HG03135 (cell line): Measurements from ENCODE around the gene ALDH1L2.

Experiments
- ATAC-seq: cut with Tn5 transposase; IDR thresholded peaks from one replicate; pipeline ENCODE4 v1.9.1; 2021; ENCODE audit warnings: mild to moderate bottlenecking, moderate library complexity; ENCODE audit not compliant: unreplicated experiment

The ALDH1L2 gene

DNA sequence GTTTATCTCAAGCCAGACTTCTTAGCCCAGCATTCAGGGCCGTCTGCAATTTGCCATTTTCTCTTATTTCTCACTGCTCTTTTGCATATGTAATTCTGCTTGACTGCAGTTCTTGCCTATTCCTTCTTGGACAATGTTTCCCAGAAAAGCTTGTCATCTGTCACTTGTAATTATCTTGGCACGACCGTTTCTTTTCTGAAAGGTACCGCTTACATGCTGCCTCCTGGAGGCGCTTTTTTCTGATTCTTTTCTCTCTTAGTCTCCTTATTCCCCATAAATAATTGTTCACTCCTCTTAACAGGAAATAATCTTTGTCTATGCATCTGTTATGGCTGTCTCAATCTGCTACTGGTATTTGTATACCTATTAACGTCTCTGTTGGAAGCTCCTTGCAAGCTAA, 1.2 kb upstream of the ALDH1L2 start:
- no peak for ATAC-seq

DNA sequence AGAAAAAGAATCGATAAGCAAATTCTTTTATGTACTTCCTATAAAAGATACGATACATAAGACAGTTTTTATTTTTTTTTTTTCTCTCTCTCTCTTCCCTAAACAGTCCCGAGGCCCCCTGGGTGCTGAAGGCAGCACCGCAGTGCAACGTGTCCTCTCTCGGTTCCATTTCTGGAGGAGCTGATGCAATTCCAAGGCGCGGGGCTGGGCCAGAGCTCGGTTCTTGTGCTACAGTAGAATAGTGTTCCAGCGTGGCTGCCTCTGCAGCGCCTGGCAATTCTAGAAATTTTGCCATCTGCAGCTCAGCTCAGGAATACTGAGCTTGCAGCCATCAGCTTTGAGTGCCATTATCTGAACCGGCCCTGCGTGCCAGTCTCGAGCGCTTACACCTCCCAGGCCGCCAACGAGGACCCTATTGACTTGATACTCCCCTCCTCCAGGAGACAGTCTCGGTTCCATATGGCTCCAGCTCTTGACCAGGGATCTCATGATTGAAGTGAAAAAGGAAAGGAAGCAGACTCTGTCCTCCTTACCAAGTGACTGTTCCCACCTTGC, 630 bp downstream of the ALDH1L2 start:
- ATAC-seq, result peak; percentile 30

DNA sequence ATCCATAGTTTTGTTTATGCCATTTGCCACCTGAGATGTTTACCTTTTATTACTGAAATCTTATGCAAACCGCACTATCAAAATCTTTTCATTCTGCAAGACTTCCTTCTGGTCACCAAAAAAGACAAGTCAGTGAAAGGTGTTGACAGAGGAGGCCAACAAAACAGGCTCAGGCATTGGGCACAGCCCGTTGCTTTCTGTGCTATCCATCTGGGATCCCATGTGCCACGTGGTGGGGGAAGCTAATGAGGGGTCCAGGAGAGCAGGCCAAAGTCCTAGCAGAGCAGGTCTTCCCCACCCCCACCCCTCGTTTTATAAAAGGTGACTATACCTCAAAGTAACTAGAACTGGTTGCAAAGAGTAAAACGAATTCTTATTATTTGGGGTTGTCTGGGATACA, 1.2 kb downstream of the ALDH1L2 start:
- no peak for ATAC-seq

DNA sequence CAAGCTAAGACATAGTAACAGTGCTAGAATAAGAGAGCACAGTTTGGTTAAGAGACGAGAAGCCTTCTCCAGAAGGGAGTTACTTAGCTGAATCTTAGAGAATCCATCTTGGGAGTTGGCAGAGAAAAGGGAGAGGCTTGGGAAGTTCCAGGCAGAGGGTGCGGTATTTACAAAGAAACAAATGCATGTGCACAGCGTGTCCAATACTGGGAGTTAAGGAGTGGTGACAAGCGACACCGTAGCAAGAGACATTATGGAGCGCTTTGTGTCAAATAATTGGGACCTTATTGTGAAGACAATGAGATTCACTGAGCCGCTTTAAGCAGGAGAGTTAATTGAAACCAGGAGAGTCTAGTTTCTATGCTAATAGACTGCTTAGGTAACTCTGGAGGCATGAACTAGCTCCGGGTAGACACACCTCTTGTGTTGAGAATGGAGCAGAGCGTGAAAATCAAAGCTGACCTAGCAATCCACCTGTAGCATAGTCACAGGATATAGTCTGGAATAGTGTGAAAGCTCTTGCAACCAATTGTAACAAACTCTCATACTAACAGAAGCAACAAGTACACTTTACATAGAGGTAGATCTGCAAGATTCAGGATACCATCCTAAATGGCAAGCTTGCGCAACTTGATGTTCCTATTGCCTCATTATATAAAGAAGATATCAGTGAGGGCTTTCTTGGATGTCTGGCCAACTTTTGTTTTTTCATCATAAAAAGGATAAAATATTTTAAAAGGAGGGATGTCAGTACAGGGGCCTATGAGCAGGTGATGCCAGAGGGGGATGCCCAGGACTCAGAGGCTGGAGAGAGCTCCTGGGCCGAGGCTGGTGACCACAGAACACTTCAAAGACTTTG, 5.3 kb downstream of the ALDH1L2 start:
- ATAC-seq, result no peak

DNA sequence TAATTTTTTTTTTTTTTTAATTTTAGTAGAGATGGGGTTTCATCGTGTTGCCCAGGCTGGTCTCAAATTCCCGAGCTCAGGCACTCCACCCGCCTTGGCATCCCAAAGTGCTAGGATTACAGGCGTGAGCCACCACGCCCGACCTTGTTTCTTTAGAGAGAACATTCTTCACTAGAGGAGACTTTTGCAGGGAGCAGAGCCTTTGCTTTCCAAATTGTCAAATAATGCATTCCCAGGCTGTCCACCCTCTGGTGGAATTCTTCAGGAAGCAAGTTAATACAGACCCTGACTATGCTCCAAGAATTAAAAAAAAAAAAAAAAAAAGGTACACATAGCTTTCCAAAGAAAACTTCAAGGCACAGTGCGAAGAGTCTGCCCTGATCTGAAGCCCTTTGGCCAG, 6.8 kb downstream of the ALDH1L2 start:
- no peak for ATAC-seq

DNA sequence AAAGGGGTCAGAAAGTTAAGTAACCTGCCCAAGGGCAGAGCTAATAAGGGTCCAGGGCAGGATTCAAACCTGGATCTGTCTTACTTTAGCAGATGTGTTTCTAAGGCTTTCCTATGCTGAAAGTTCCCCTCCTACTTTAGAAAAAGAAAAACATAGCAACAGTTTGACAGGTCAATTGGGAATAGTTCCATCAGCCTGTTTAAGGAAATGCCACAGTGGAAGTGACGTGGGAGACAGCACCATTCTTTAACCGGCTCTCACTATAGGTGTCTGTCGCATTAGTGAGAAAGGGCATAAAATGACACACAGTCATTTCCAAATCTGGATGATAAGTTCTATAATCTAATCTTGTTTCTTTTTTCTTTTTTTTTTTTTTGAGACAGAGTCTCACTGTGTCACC, 7.3 kb downstream of the ALDH1L2 start:
- ATAC-seq, result no peak

DNA sequence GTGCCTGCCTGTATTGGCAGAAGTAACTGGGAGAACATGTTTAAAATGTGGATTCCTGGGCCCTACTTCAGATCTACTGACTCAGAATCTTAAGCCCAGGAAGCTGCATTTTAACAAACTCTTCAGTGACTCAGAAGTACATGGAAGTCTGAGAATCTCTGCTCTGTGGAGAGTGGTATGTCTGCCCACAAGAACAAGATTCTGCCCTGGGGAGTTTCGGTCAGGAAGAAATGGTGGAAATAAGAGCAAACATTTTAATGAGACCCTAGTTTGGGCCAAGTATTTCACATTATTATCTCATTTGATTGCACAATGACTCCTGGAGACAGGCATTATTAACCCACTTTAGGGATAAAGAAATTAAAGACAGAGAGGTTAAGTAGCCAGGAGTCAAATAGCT, 8.2 kb downstream of the ALDH1L2 start:
- no peak for ATAC-seq

DNA sequence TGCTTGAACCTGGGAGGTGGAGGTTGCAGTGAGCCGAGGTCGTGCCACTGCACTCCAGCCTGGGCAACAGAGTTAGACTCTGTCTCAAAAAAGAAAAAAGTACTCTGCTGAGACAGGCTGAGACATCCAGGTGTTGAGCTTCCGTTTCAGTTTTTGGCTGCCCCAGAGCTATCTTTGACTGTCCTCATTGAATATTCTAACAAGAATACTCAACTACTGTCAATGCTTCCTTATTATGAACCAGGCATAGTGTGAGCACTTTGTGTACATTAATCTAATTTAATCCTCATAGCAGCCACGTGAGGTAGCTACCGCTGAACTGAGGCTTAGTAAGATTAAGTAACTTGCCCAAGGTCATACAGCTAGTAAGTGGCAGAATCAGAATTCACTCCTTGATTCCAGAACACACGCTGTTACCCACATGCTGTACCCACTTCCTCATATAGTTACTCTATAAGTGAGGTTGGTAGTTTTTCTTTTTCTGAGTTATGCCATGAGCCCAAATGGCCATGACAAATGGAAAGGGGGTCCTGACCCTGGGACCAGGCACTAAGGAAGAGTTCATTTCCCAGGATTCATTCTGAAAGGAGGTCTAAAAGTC, 11.3 kb downstream of the ALDH1L2 start:
- ATAC-seq, result no peak

DNA sequence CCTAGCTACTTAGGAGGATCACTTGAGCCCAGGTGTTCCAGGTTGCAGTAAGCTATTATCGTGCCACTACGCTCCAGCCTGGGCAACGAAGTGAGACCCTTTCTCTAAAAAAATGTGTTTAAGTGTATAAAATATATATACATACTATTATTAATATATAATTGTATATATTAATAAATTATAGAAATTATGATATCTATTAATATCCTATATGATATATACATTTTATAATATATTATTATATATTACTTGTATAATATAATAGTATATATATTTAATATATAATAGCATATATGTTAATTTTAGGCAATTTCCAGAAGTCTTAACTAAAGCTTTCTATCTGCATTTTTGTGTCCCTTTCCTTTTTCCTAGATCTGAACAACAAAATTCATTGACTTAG, 12.3 kb downstream of the ALDH1L2 start:
- no peak for ATAC-seq

DNA sequence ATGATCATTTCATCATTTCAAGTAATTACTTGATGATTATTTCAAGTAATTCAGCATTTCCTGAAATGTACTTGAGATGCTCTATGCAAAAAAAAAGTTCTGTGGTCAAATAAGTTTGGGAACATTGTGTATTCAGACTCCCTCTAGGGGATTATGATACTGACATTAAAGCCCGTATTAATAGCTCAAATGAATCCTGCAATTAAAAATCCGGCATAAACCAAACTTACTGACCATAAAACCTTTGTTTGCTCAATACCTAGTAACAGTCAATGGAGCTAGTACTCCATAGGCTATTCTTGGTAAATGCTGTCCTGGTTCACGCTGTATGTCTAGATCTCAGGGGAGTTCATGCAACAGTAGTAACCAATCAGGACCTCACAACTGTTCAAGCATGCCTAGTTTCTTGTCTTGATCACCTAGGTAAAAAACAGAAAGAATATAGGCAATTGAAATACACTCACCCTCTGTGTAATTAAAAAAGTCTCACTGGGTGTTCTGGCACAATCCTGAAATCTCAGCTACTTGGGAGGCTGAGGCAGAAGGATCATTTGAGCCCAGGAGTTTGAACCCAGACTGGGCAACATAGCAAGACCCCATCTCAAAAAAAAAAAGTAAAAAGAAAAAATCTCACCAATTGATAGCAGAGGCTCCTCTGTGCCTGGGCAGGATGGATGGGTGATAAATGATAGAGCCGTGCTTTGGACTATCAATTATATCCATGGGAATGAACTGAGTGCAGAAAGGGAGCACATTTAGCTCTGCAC, 14.1 kb downstream of the ALDH1L2 start:
- ATAC-seq, result no peak

DNA sequence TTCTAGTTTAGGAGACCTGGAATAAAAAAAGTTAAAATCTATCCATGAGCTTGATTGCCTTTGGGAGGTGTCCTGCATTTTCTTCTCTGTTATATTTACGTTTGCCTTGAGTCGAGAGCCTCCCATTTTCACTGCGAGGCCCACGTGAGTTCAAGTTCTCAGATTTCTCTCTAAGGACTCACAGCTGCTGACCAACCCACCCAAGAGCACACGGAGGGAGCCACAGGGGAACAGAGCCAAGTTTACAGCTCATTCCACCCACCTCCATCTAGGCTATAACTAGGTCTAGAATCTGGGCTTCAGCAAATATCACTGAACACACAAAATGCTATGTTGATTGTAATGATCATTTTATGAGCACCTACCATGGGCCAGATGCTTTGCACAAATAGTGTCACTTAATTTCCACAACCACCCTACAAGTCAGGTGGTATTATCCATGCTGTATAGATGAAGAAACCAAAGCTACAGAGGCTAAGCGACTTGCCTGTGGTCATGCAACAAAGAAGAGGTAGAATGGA, 16.7 kb downstream of the ALDH1L2 start:
- ATAC-seq, result no peak

DNA sequence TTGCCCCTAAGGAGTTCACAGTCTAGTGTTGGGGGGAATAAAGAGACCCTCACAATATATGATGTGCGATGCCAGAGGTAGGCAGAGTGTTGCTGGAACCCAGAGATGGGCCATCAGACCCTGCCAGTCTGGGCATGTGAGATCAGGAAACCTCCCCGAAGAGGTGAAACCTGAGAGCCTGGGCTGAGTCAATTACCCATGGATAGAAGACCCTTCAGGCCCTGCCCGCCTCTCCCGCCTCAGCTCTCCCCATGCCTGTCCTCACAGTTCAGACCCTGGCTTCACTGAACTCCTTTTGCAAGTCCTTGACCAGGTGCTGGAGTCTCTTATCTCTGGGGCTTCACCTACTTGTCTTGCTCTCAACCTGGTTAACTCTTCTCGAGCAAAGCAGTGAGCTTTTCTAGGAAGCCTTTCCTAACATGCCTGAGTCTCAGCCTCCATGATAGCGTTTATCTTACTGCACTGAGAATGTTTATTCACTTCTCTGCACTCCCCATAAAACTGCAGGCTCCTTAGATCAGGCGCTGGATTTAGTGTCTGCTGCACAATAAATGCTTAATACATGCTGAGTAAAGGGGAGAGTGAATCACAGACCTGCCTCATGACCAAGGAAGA, 19.6 kb downstream of the ALDH1L2 start:
- no peak for ATAC-seq

DNA sequence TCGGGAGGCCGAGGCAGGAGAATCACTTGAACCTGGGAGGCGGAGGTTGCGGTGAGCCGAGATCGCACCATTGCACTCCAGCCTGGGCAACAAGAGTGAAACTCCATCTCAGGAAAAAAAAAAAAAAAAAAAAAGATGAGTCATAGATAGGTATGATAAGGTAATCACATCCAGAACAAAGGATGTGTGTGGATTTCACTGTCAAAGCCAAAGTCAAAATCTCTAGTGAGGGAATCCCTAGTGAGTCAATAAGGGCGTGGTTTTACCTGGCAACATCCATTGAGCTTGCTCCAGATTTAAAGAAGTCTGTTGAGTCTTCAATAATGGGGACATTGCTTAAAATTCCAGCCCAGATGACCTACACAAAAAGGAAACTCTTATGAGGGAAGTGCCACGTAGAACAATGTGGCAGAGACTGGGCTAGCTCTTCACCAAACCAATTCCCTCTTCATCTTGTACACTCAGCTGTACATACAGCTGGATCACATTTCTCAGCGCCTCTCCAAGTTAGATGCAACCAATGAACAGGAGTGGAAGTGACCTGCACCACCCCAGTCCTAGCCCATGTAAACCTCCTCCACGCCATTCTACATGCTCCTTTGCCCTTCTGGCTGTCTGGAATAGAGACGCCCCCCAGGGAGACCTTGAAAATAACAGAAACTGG, 23.4 kb downstream of the ALDH1L2 start:
- no peak for ATAC-seq

DNA sequence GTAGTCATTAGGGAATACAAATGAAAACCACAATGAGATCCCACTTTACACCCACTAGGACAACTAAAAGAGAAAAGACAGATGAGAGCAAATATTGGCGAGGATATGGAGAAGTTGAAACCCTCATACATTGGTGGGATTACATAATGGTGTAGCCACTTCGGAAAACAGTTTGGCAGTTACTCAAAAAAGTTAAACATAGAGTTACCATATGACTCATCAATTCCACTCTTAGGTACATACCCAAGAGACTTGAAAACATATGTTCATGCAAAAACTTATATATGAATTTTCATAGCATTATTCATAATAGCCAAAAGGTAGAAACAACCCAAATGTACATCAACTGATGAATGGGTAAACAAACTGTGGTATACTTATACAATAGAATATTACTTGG, 27.1 kb downstream of the ALDH1L2 start:
- ATAC-seq, result no peak

DNA sequence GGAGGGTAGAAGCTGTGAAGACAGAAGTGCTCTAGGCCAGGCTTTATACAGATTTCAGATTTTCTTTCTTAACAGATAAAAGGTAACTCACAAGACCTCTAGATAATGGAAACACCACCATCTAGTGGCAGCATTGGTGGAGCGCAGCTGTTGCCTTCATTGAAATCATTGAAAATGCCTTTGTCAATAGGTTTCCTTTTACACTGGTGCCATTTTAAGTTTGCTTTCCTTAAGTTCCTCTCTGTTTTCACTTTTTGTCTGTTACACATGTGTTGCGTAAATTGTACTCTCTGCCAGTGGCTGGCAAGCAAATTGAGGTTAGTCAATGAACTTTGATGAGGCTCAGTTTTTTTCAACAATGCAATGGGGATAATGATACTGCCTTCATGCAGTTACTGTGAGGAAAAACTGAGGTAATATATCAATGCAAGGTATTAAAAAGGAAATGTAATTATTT, 31.1 kb downstream of the ALDH1L2 start:
- peak; percentile 56 for ATAC-seq

DNA sequence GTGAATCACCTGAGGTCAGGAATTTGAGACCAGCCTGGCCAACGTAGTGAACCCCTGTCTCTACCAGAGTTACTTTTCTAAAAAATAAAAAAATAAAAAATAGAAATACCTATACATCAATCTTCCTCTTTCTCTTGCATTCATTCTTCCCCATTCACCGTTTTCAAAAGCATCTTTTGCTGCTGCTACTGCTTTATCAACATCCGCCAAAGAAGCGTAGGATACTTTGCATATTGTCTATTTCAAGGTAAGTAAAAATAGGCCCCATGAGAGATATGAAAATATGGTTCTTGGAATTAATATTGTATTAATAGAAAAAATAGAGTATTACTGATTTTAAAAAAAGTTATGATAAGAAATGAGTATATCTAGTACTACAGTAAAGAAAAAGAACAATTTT, 32.3 kb downstream of the ALDH1L2 start:
- ATAC-seq, result no peak

DNA sequence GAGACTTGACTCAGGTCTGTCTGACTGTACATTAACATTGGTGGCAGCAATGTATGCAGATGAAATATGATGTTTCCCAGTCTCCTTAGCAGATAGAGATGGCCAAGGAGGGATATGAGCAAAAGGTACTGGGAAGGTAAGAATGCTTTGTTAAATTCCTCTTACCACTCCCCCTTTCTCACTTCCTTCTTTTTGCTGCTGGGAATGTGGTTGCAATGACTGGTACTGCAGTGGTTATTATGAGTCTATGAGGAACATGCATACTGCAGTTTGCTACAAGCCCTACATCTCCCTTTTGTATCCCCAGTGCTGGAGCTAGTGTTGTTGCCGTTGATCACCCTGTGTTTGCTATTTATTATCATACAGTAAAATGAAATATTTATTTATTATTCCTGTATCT, 35.9 kb downstream of the ALDH1L2 start:
- no peak for ATAC-seq

DNA sequence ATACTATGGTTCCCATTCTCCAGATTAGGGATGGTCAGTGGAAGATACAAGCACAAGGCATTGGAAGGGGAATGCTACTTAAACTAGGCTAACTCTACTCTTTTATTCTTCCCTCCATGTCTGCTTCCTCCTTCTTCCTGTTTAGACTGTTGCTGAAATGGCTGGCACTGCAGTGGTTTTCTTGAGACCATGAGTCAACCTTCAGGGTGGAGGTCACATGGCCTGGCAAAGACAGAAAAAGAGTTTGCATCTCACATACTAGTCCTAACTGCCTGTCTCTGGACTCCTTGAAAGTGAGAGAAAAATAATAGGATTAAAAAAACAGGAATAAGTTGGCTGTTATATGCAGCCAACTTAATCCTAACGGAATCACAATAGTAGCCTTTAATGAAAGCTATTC, 37.0 kb downstream of the ALDH1L2 start:
- ATAC-seq, result no peak

DNA sequence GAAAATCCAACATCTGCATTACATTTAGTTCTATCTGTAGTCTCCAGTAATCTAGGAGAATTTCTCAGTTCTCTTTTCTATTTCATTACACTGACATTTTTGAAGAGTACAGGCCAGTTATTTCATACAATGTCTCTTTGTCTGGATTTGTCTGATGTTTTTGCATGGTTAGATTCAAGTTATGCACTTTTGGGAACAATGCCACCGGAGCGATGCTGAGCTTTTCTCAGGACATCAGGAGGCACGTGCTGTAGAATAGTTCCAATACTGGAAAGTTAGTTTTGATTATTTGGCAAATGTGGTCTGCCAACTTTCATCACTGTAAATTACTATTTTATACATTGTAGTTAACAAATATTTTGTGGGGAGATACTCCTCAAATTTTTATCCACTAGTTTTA, 43.1 kb downstream of the ALDH1L2 start:
- ATAC-seq, result no peak

DNA sequence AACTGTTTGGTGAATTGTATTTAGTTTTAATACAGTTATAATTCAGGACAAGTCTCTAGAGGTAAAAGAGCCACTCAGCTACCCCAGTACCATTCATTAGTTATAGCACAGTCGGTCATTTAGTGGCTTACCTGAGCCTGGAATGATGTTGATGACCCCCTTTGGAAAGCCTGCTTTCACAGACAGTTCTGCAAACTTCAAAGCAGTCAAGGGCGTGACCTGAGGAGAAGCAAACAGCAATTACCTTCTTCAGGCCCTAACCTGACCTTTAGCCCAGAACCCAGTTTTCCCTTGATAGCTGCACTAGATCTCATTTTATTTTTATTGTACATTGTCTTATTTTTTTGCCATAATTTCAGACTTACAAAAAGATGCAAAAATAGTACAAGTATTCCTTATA, 43.8 kb downstream of the ALDH1L2 start:
- no peak for ATAC-seq
